ENCODE measurements around the gene BCOR.

The BCOR gene

GRCh38 chrX:40130207-40130606 lies 32.4 kb upstream of the BCOR start:
- H3K9me3 ChIP-seq (ENCODE audit: control insufficient read depth, insufficient read depth, low read length): no peaks in the 10 kb centered on the region

GRCh38 chrX:40127052-40127451 lies 29.3 kb upstream of the BCOR start:
- Histone ChIP-seq H3K4me1 (ENCODE audit: insufficient read depth, low read length) (peaks cover 5% of the 10 kb centered on the region; the same call in 1 of the 2 replicates), H3K36me3 (ENCODE audit: insufficient read depth, low read length) (no peaks in the 10 kb centered on the region), H3K9ac (ENCODE audit: low read depth, low read length) (no peak overlapping the region), H3K9me3 (ENCODE audit: control insufficient read depth, insufficient read depth, low read length) (no peaks in the 10 kb centered on the region)

More at GRCh38 chrX:40130207-40130606, 32.4 kb upstream of the BCOR start:
- Histone ChIP-seq H3K36me3 (ENCODE audit: insufficient read depth, low read length) (no peaks in the 10 kb centered on the region), H3K9ac (ENCODE audit: low read depth, low read length) (no peak overlapping the region), H3K4me1 (ENCODE audit: insufficient read depth, low read length) (peaks cover 5% of the 10 kb centered on the region; the same call in 1 of the 2 replicates)

- Histone ChIP-seq H3K4me1 (ENCODE audit: insufficient read depth, low read length) (peaks cover 18% of the 10 kb centered on the region), H3K36me3 (ENCODE audit: insufficient read depth, low read length) (no peaks in the 10 kb centered on the region), H3K9me3 (ENCODE audit: control insufficient read depth, insufficient read depth, low read length) (no peaks in the 10 kb centered on the region), H3K9ac (ENCODE audit: low read depth, low read length) (no peak overlapping the region)
Measured at GRCh38 chrX:40122487-40122886, 24.7 kb upstream of the BCOR start.

GRCh38 chrX:40121618-40122017 lies 23.9 kb upstream of the BCOR start:
- Histone ChIP-seq H3K9me3 (ENCODE audit: control insufficient read depth, insufficient read depth, low read length) (no peaks in the 10 kb centered on the region), H3K4me1 (ENCODE audit: insufficient read depth, low read length) (peaks cover 24% of the 10 kb centered on the region), H3K36me3 (ENCODE audit: insufficient read depth, low read length) (no peaks in the 10 kb centered on the region), H3K9ac (ENCODE audit: low read depth, low read length) (no peak overlapping the region)

- no peaks in the 10 kb centered on the region for H3K9me3 ChIP-seq (ENCODE audit: control insufficient read depth, insufficient read depth, low read length)
- H3K36me3 ChIP-seq (ENCODE audit: insufficient read depth, low read length): no peaks in the 10 kb centered on the region
- peaks cover 26% of the 10 kb centered on the region for H3K4me1 ChIP-seq (ENCODE audit: insufficient read depth, low read length)
- no peak overlapping the region for H3K9ac ChIP-seq (ENCODE audit: low read depth, low read length)
Measured at GRCh38 chrX:40120838-40121580, 23.3 kb upstream of the BCOR start.

GRCh38 chrX:40117715-40118285 lies 20.0 kb upstream of the BCOR start:
- peaks cover 26% of the 10 kb centered on the region for H3K4me1 ChIP-seq (ENCODE audit: insufficient read depth, low read length)
- no peak overlapping the region for H3K9ac ChIP-seq (ENCODE audit: low read depth, low read length)
- H3K9me3 ChIP-seq (ENCODE audit: control insufficient read depth, insufficient read depth, low read length): no peaks in the 10 kb centered on the region
- no peaks in the 10 kb centered on the region for H3K36me3 ChIP-seq (ENCODE audit: insufficient read depth, low read length)

- Histone ChIP-seq H3K4me1 (ENCODE audit: insufficient read depth, low read length) (peaks cover 26% of the 10 kb centered on the region), H3K9me3 (ENCODE audit: control insufficient read depth, insufficient read depth, low read length) (no peaks in the 10 kb centered on the region), H3K36me3 (ENCODE audit: insufficient read depth, low read length) (no peaks in the 10 kb centered on the region), H3K9ac (ENCODE audit: low read depth, low read length) (no peak overlapping the region)
Measured at GRCh38 chrX:40116925-40117324, 19.2 kb upstream of the BCOR start.

- H3K4me1 ChIP-seq (ENCODE audit: insufficient read depth, low read length): peaks cover 14% of the 10 kb centered on the region
- no peaks in the 10 kb centered on the region for H3K9me3 ChIP-seq (ENCODE audit: control insufficient read depth, insufficient read depth, low read length)
- no peak overlapping the region for H3K9ac ChIP-seq (ENCODE audit: low read depth, low read length)
- H3K36me3 ChIP-seq (ENCODE audit: insufficient read depth, low read length): no peaks in the 10 kb centered on the region
Measured at GRCh38 chrX:40112996-40113395, 15.2 kb upstream of the BCOR start.

- Histone ChIP-seq H3K4me1 (ENCODE audit: insufficient read depth, low read length) (peaks cover 6% of the 10 kb centered on the region), H3K9me3 (ENCODE audit: control insufficient read depth, insufficient read depth, low read length) (no peaks in the 10 kb centered on the region), H3K9ac (ENCODE audit: low read depth, low read length) (no peak overlapping the region), H3K36me3 (ENCODE audit: insufficient read depth, low read length) (no peaks in the 10 kb centered on the region)
Measured at GRCh38 chrX:40111868-40112267, 14.1 kb upstream of the BCOR start.

GRCh38 chrX:40109288-40110008 lies 11.7 kb upstream of the BCOR start:
- H3K4me1 ChIP-seq (ENCODE audit: insufficient read depth, low read length): peaks cover 2% of the 10 kb centered on the region; the same call in 1 of the 2 replicates
- H3K9me3 ChIP-seq (ENCODE audit: control insufficient read depth, insufficient read depth, low read length): no peaks in the 10 kb centered on the region
- peak overlapping the region; percentile 42; the same call in 1 of the 2 replicates for H3K9ac ChIP-seq (ENCODE audit: low read depth, low read length)
- H3K36me3 ChIP-seq (ENCODE audit: insufficient read depth, low read length): no peaks in the 10 kb centered on the region

- Histone ChIP-seq H3K36me3 (ENCODE audit: insufficient read depth, low read length) (no peaks in the 10 kb centered on the region), H3K9ac (ENCODE audit: low read depth, low read length) (peak overlapping the region; percentile 42), H3K4me1 (ENCODE audit: insufficient read depth, low read length) (peaks cover 2% of the 10 kb centered on the region; the same call in 1 of the 2 replicates), H3K9me3 (ENCODE audit: control insufficient read depth, insufficient read depth, low read length) (no peaks in the 10 kb centered on the region)
Measured at GRCh38 chrX:40108959-40109287, 11.2 kb upstream of the BCOR start.

- Histone ChIP-seq H3K36me3 (ENCODE audit: insufficient read depth, low read length) (no peaks in the 10 kb centered on the region), H3K9me3 (ENCODE audit: control insufficient read depth, insufficient read depth, low read length) (no peaks in the 10 kb centered on the region), H3K9ac (ENCODE audit: low read depth, low read length) (peak overlapping the region; percentile 42), H3K4me1 (ENCODE audit: insufficient read depth, low read length) (peaks cover 2% of the 10 kb centered on the region; the same call in 1 of the 2 replicates)
Measured at GRCh38 chrX:40108162-40108958, 10.6 kb upstream of the BCOR start.

GRCh38 chrX:40107291-40108161 lies 9.8 kb upstream of the BCOR start:
- Histone ChIP-seq H3K9me3 (ENCODE audit: control insufficient read depth, insufficient read depth, low read length) (no peaks in the 10 kb centered on the region), H3K9ac (ENCODE audit: low read depth, low read length) (peak overlapping the region; percentile 42; the same call in 1 of the 2 replicates), H3K4me1 (ENCODE audit: insufficient read depth, low read length) (peaks cover 2% of the 10 kb centered on the region; the same call in 1 of the 2 replicates), H3K36me3 (ENCODE audit: insufficient read depth, low read length) (no peaks in the 10 kb centered on the region)

All from ES-I3 (cell line).